ENCODE results near the gene NEDD4.

GRCh38 chr15:55900019-55900418 is 93.4 kb downstream of the NEDD4 start:
- no peak for TF ChIP-seq EZH2 (IDR thresholded peaks at IDR 0.05; ENCODE audit: insufficient read depth, poor library complexity, severe bottlenecking)
- no peak for TF ChIP-seq EZH2phosphoT487 (IDR thresholded peaks at IDR 0.05; ENCODE audit: insufficient read depth, low read depth)

All from GM23248 (cell line).